ENCODE data around the gene HACE1.
A peak's percentile ranks its signal among the peaks of the same experiment; 100 is the strongest.

Gene HACE1

DNA sequence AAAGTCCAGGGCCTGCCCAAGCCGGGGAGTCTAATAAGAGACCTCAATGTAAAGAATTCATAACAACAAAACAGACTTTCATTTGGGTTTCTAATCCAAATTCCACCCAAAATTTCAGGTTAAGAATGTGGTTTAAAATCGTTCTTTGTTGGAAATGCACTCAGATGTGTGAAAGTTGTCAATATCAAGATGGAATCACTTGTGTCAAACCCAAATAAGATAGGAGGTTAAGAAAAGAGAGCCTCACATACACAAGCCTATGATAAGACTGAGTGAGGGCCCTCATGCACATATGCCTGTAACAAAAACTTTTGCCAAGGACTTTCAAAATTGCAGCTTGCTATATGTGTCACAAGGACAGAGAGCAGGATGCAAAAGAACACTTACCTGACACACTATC, 145.7 kb downstream of the HACE1 start:
- TF ChIP-seq CTCF (IDR thresholded peaks at IDR 0.05; ENCODE audit: low read length, missing control alignments): no peak
- no peak overlapping the region for H3K4me3 ChIP-seq (replicated peaks; ENCODE audit: low read depth, low read length)
- no peak for DNase-seq (ENCODE audit: low read depth)

GRCh38 chr6:104711371-104711770, 148.3 kb downstream of the HACE1 start:
- DNase-seq (ENCODE audit: low read depth): peak; percentile 64
- TF ChIP-seq CTCF (IDR thresholded peaks at IDR 0.05; ENCODE audit: low read length, missing control alignments): no peak
- no peak overlapping the region for H3K4me3 ChIP-seq (replicated peaks; ENCODE audit: low read depth, low read length)

- no peak overlapping the region for H3K4me3 ChIP-seq (replicated peaks; ENCODE audit: low read depth, low read length)
- TF ChIP-seq CTCF (IDR thresholded peaks at IDR 0.05; ENCODE audit: low read length, missing control alignments): no peak
- DNase-seq (ENCODE audit: low read depth): no peak
Observed at GRCh38 chr6:104710543-104711335, 149.0 kb downstream of the HACE1 start.

DNA sequence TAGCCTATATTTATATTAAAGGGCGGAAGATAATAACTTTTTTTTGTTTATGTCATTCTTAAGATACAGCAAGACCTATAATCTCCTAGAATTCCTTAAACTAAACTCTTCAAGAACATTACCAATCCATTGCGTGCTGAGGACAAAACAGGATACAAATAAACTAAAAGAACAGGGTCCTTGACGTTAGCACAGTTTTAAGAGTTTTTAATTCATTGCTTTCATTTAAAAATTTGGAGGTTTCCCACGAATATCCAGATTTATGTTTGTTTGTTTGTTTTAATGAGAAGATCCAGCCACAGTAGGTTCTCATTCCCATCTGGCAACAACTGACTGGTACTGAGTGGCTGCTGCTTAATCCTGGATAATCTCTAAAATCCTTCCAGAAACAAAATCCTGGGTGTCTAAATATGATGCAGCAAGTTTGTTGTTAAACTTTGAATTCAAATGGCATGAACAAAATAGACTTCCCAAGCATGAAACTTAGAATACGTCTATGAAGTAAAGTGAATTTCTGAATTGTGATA, 153.7 kb downstream of the HACE1 start:
- DNase-seq (ENCODE audit: low read depth): no peak
- H3K4me3 ChIP-seq (replicated peaks; ENCODE audit: low read depth, low read length): no peak overlapping the region
- TF ChIP-seq CTCF (IDR thresholded peaks at IDR 0.05; ENCODE audit: low read length, missing control alignments): no peak

DNA sequence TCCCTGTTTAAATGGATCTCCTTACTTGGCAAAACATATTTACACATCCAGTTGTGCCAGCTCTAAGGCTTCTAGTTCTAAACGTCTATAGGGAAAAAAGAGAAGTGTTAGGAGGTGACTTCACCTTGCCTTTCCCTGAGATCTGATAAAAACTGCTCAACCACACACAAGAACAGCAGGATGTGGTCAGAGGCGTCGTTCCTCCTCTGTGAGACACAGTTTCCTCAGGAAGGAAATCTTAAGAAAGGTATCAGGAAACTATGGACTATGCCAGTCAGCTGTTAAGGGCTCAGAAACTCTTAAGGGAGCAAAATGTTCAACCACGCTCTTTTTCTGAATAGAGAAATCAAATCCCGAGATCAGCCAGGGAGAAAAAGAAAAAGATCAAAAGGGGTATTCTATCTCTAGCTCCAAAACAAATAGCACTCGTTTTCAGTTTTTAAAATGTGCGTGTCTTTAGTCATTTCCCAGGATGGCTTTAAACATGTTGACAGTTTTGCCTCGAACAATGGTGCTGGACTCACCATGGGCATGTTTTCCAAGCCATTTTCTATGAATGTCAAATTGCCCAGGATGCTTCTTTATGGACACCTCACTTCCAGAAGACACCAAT, 154.5 kb downstream of the HACE1 start:
- peak; percentile 91 for DNase-seq (ENCODE audit: low read depth)
- no peak for TF ChIP-seq CTCF (IDR thresholded peaks at IDR 0.05; ENCODE audit: low read length, missing control alignments)
- H3K4me3 ChIP-seq (replicated peaks; ENCODE audit: low read depth, low read length): no peak overlapping the region

DNA sequence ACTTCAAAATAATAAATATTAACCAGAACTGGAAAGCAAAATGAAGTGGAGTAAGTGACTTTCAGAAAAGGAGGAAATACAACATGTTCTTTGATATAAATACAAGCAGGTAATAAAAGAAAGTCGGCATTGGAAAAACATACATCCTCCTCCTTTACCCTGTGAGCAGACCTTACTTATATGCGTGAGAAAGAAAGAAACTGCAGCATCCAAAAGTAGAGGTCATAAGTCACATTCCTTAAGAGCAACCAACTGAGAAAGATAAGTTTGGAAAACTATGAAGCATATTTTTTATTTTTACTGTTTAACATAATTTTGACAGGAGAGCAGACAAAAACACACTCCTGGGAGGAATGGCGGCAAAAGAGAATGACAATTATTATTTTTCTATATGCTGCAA, 155.5 kb downstream of the HACE1 start:
- no peak overlapping the region for H3K4me3 ChIP-seq (replicated peaks; ENCODE audit: low read depth, low read length)
- no peak for TF ChIP-seq CTCF (IDR thresholded peaks at IDR 0.05; ENCODE audit: low read length, missing control alignments)
- DNase-seq (ENCODE audit: low read depth): peak; percentile 28
